ENCODE results near the gene FRS2. TPM values are rescaled to one million over a fixed set of nuclear protein-coding genes. Genes with fewer than 3 reads are reported as not detected.

FRS2 gene
- total RNA-seq, 4 donors from 2014 or later = 46.6 to 64.7 (median 55.6) TPM

GRCh38 chr12:69602954-69603353 lies 132.8 kb downstream of the FRS2 start:
- TF ChIP-seq, protein P1, sequence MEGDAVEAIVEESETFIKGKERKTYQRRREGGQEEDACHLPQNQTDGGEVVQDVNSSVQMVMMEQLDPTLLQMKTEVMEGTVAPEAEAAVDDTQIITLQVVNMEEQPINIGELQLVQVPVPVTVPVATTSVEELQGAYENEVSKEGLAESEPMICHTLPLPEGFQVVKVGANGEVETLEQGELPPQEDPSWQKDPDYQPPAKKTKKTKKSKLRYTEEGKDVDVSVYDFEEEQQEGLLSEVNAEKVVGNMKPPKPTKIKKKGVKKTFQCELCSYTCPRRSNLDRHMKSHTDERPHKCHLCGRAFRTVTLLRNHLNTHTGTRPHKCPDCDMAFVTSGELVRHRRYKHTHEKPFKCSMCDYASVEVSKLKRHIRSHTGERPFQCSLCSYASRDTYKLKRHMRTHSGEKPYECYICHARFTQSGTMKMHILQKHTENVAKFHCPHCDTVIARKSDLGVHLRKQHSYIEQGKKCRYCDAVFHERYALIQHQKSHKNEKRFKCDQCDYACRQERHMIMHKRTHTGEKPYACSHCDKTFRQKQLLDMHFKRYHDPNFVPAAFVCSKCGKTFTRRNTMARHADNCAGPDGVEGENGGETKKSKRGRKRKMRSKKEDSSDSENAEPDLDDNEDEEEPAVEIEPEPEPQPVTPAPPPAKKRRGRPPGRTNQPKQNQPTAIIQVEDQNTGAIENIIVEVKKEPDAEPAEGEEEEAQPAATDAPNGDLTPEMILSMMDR (IDR thresholded peaks at IDR 0.05; ENCODE audit: low read depth) = no peak

DNA sequence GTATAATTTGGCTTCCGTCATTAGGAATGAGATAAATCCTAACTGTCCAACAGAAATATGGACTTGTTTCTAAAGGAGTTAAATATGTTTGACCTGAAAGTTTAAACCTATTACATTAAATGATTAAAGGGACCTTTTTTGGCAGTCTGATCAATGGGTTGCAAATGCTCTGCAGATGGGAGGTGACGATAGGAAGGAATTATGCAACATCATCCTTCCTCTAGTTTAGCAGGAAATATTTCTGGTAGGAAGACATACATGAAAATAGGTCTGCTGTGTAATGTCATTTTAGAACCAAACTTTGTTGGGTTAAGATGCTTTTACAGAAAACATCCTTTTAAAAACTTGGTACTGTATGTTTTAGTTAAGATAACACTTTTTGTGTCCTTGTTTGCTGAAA lies 137.9 kb downstream of the FRS2 start:
- TF ChIP-seq, protein P1 (IDR thresholded peaks at IDR 0.05; ENCODE audit: low read depth) = no peak

DNA sequence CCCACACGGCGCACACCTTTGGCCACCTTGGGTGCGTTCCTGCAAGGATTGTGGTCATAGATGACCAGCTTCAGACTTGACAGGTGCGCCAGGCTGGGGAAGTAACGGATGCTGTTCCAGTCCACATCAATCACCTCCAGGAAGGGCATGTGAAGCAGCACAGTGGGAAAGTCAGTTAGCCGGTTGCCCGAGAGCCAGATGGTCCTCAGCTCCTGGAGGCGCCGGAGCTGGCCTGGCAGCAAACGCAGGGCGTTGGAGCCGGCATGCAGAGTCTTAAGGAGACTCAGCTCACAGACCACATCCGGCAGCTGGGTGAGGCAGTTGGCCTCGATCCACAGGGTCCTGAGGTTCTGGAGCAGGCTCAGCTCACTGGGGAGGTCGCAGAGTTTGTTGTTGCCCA lies 139.9 kb downstream of the FRS2 start:
- TF ChIP-seq, protein P1 (IDR thresholded peaks at IDR 0.05; ENCODE audit: low read depth) = no peak

GRCh38 chr12:69610729-69611128 lies 140.5 kb downstream of the FRS2 start, which contains the start of gene LRRC10:
Gene LRRC10, minus strand, starts transcription at chr12:69610907. Its CDS starts 69 bp downstream, at chr12:69610838.
- TF ChIP-seq, protein P1 (IDR thresholded peaks at IDR 0.05; ENCODE audit: low read depth) = no peak

GRCh38 chr12:69613351-69613750 lies 143.2 kb downstream of the FRS2 start:
- TF ChIP-seq, protein P1 (IDR thresholded peaks at IDR 0.05; ENCODE audit: low read depth) = no peak

GRCh38 chr12:69616025-69616424 lies 145.8 kb downstream of the FRS2 start:
- TF ChIP-seq, protein P1 (IDR thresholded peaks at IDR 0.05; ENCODE audit: low read depth) = no peak

DNA sequence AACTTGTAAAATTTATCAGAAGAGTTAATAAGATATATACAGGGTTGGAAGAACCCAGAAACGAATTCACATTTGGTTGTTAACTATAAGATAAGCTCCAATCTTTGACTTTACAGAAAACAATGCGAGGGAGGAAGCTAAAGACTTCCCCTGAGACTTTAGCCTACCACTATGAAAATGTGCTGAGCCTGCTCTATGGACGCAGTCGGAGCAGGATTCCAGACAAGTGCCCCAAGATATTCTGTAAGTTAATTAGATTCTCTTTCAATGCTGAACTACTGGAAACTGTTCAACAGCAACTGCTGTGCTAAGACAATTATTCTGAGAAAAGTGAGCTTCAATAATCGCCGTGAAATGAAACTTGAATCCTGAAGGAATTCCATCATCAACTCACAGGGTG lies 148.9 kb downstream of the FRS2 start:
- TF ChIP-seq, protein P1 (IDR thresholded peaks at IDR 0.05; ENCODE audit: low read depth) = no peak
